Panc1 (cell line): Measurements from ENCODE around the gene PGS1. TPM values are rescaled to one million over a fixed set of nuclear protein-coding genes. Genes with fewer than 3 reads are reported as not detected.
A peak's percentile ranks its signal among the peaks of the same experiment; 100 is the strongest.

Source experiments
- ATAC-seq: fragments of 200-7000 bp; cut with Tn5 transposase; 2 replicates; pipeline ENCODE4 v1.9.1; 2020; ENCODE audit warnings: mild to moderate bottlenecking, moderate library complexity
- BruUV-seq: library from RNA; stranded (reverse); fragments of 400-500 nt; replicated peaks from 2 replicates; lab custom pipeline; 2021; lab: Mats Ljungman, UMichigan
- CTCF ChIA-PET: fragments of 300-600 bp; sonication (Branson Sonifier 250); formaldehyde crosslinking; loops from one replicate; lab custom pipeline; 2022; ENCODE audit warnings: antibody characterized with exemption; lab: Charles Lee
- POLR2A ChIA-PET: fragments of 300-600 bp; sonication (Branson Sonifier 250); formaldehyde crosslinking; loops from one replicate; lab custom pipeline; 2022; ENCODE audit warnings: antibody characterized with exemption; lab: Charles Lee
- DNase-seq: peaks from one replicate; pipeline ENCODE4 v3.0.0-alpha.2; 2010; ENCODE audit warnings: low read depth, low spot score
- H3K27ac ChIP-seq: 2 replicates; pipeline ENCODE4 v1.5.1; 2011; ENCODE audit warnings: mild to moderate bottlenecking, low read length, inconsistent platforms
- H3K27me3 ChIP-seq: fragments of 200-500 bp; sonication (Bioruptor generic); 2 replicates; pipeline ENCODE4 v1.6.0; 2014; ENCODE audit warnings: low read length, inconsistent platforms; ENCODE audit not compliant: control insufficient read depth, insufficient read depth
- H3K36me3 ChIP-seq: fragments of 200-500 bp; sonication (Bioruptor generic); 2 replicates; pipeline ENCODE4 v1.5.1; 2014; ENCODE audit warnings: inconsistent platforms, mild to moderate bottlenecking, low read length, moderate library complexity; ENCODE audit not compliant: control insufficient read depth, insufficient read depth
- H3K4me1 ChIP-seq: 2 replicates; pipeline ENCODE4 v1.5.1; 2011; ENCODE audit warnings: inconsistent platforms, mild to moderate bottlenecking, low read length, moderate library complexity; ENCODE audit not compliant: control insufficient read depth, insufficient read depth
- H3K4me3 ChIP-seq, 2 experiments: 2 replicates each; pipeline ENCODE4 v1.5.1; 2011 to 2012; ENCODE audit warnings: low read depth in 2 of 2, low read length in 2 of 2, mild to moderate bottlenecking in 2 of 2, inconsistent platforms in 1 of 2, moderate library complexity in 1 of 2
- H3K9me3 ChIP-seq: fragments of 200-500 bp; sonication (Bioruptor generic); 2 replicates; pipeline ENCODE4 v1.5.1; 2014; ENCODE audit warnings: low read depth, mild to moderate bottlenecking, inconsistent platforms, low read length, moderate library complexity; ENCODE audit not compliant: control insufficient read depth, insufficient read depth
- POLR2AphosphoS5 ChIP-seq: IDR thresholded peaks from 2 replicates; pipeline ENCODE4 v1.6.1; 2012; ENCODE audit warnings: mild to moderate bottlenecking, low read depth, low read length, moderate library complexity
- SIN3A ChIP-seq: IDR thresholded peaks from 2 replicates; pipeline ENCODE4 v1.6.1; 2012; ENCODE audit warnings: low read depth, mild to moderate bottlenecking, low read length, moderate library complexity, borderline replicate concordance; ENCODE audit not compliant: insufficient read depth
- TCF7L2 ChIP-seq: IDR thresholded peaks from 2 replicates; pipeline ENCODE4 v1.6.1; 2011; ENCODE audit warnings: mild to moderate bottlenecking, low read depth, low read length, inconsistent platforms
- in situ Hi-C: cut with HindIII; loops from 2 replicates; pipeline ENCODE4 v1.10.0; 2016; ENCODE audit warnings: low sequenced_read_pairs, low pct_unique_long_range_greater_than_20kb
- intact Hi-C: fragments of 100-400 bp; cut with micrococcal nuclease; formaldehyde crosslinking; loops from one replicate; pipeline ENCODE4 v1.10.0; 2022; ENCODE audit not compliant: unreplicated experiment
- total RNA-seq: library from RNA; stranded (reverse); gene quantifications from one replicate; pipeline ENCODE4 v1.2.1, GENCODE V29; 2021; ENCODE audit not compliant: unreplicated experiment
- TF ChIP-seq, protein P1 (sequence below): fragments of 450-650 bp; IDR thresholded peaks from 2 replicates; pipeline ENCODE4 v1.5.1; 2017; ENCODE audit warnings: mild to moderate bottlenecking
- TF ChIP-seq, protein P2 (sequence below), 2 experiments: IDR thresholded peaks; 2 replicates each; pipeline ENCODE4 v1.6.1; 2011 to 2012; ENCODE audit warnings: low read depth in 2 of 2, control low read depth in 1 of 2, low read length in 1 of 2, mild to moderate bottlenecking in 1 of 2, moderate library complexity in 1 of 2; ENCODE audit not compliant: insufficient read depth in 1 of 2

PGS1 gene
- total RNA-seq, 1 experiment from 2014 or later = 47.5 TPM

DNA sequence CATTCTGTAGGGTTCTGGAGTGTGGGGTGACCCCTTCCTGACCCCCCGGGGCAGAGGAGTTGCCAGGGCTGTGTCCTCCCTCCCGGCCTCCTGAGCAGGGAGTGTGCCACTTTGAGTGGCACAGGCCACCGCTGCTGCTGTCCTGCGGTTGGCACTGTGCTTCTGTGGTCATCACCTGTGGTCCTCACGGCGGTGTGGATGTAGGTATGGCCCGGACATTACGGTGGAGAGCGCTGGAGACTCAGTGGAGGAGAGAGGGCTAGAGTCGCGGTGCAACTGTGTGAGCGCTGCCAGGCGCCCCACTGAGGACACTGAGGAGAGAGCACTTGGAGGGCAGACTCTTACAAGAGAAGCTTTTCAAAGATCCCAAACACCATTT, 39.1 kb downstream of the PGS1 start:
- ChIA-PET CTCF (interaction anchor here (0.7 kb wide), 2 partner anchors 16 to 161 kb away, joined by 3 read pairs; no protein-coding TSS in a partner anchor), POLR2A (interaction anchor here (0.7 kb wide), 1 partner anchor 124 kb away, joined by 9 read pairs; no protein-coding TSS in a partner anchor)
- Histone ChIP-seq H3K4me1 (peaks cover 12% of the 10 kb centered on the region; the same call in 1 of the 2 replicates), H3K27ac (no peak overlapping the region), H3K27me3 (no peaks in the 10 kb centered on the region), H3K9me3 (no peaks in the 10 kb centered on the region), H3K4me3 (no peak overlapping the region), H3K36me3 (no peaks in the 10 kb centered on the region; the same call in 1 of the 2 replicates)
- intact Hi-C loops = no loop called here
- in situ Hi-C loops = no loop called here
- TF ChIP-seq, protein P1, sequence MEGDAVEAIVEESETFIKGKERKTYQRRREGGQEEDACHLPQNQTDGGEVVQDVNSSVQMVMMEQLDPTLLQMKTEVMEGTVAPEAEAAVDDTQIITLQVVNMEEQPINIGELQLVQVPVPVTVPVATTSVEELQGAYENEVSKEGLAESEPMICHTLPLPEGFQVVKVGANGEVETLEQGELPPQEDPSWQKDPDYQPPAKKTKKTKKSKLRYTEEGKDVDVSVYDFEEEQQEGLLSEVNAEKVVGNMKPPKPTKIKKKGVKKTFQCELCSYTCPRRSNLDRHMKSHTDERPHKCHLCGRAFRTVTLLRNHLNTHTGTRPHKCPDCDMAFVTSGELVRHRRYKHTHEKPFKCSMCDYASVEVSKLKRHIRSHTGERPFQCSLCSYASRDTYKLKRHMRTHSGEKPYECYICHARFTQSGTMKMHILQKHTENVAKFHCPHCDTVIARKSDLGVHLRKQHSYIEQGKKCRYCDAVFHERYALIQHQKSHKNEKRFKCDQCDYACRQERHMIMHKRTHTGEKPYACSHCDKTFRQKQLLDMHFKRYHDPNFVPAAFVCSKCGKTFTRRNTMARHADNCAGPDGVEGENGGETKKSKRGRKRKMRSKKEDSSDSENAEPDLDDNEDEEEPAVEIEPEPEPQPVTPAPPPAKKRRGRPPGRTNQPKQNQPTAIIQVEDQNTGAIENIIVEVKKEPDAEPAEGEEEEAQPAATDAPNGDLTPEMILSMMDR = peak; percentile 16; the same call in 1 of the 2 replicates
- no peak for TF ChIP-seq TCF7L2
- DNase-seq = no peak
- no TSS peak for BruUV-seq
- ATAC-seq = no peak

DNA sequence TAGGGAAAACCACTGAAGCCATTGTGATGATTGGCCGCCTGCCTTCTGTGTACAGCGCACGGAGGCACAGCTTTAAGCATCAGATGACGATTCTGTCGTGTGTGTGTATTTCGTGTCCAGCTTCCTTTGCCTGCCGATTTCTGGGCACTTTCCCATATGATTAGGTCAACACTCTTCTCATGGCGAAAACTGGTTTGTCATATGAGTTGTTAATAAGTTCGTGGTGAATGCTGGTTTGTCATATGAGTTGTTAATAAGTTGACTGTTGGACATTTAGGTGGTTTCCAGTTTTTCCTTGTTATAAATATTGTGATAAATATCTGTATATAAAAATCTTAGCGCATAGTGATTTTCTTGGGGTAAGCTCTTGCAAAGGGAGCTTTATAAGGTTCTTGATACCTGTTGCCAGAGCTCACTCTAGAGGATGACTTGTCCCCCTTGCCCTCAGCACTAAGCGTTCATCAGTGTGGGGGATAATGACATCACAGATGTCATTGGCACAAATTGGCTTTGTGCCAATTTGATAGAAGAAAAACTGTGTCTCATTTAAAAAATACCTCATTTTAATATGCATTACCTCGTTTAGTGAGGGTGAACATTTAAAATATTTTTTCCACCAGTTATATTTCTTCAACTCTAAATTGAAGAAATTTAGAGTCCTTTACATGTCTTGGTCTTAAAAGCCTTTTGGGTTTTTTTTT, 40.0 kb downstream of the PGS1 start:
- in situ Hi-C loops = no loop called here
- no TSS peak for BruUV-seq

More for the DNA sequence above, 40.0 kb downstream of the PGS1 start:
- CTCF ChIA-PET = interaction anchor here (0.7 kb wide), 3 partner anchors 11 to 162 kb away, joined by 3 read pairs; no protein-coding TSS in a partner anchor
- DNase-seq (no peak), ATAC-seq (no peak)
- Histone ChIP-seq H3K36me3 (no peaks in the 10 kb centered on the region; the same call in 1 of the 2 replicates), H3K27me3 (no peaks in the 10 kb centered on the region), H3K9me3 (no peaks in the 10 kb centered on the region), H3K4me3 (no peak overlapping the region), H3K27ac (no peak overlapping the region), H3K4me1 (peaks cover 12% of the 10 kb centered on the region; the same call in 1 of the 2 replicates)
- TF ChIP-seq, protein P2, sequence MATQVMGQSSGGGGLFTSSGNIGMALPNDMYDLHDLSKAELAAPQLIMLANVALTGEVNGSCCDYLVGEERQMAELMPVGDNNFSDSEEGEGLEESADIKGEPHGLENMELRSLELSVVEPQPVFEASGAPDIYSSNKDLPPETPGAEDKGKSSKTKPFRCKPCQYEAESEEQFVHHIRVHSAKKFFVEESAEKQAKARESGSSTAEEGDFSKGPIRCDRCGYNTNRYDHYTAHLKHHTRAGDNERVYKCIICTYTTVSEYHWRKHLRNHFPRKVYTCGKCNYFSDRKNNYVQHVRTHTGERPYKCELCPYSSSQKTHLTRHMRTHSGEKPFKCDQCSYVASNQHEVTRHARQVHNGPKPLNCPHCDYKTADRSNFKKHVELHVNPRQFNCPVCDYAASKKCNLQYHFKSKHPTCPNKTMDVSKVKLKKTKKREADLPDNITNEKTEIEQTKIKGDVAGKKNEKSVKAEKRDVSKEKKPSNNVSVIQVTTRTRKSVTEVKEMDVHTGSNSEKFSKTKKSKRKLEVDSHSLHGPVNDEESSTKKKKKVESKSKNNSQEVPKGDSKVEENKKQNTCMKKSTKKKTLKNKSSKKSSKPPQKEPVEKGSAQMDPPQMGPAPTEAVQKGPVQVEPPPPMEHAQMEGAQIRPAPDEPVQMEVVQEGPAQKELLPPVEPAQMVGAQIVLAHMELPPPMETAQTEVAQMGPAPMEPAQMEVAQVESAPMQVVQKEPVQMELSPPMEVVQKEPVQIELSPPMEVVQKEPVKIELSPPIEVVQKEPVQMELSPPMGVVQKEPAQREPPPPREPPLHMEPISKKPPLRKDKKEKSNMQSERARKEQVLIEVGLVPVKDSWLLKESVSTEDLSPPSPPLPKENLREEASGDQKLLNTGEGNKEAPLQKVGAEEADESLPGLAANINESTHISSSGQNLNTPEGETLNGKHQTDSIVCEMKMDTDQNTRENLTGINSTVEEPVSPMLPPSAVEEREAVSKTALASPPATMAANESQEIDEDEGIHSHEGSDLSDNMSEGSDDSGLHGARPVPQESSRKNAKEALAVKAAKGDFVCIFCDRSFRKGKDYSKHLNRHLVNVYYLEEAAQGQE (IDR thresholded peaks at IDR 0.05; ENCODE audit: insufficient read depth in 1 of 2, low read depth in 2 of 2, low read length in 1 of 2) = no peak
- TF ChIP-seq, protein P1 = no peak
- no peak for TF ChIP-seq TCF7L2
- no peak for TF ChIP-seq SIN3A
- TF ChIP-seq POLR2AphosphoS5 = no peak
- POLR2A ChIA-PET = interaction anchor here (0.6 to 0.7 kb wide), 3 partner anchors 125 to 541 kb away, joined by 3 to 9 read pairs (median 6); no protein-coding TSS in a partner anchor
- intact Hi-C loops = no loop called here
